Measurements from ENCODE around the gene NKPD1.

NKPD1 gene

DNA sequence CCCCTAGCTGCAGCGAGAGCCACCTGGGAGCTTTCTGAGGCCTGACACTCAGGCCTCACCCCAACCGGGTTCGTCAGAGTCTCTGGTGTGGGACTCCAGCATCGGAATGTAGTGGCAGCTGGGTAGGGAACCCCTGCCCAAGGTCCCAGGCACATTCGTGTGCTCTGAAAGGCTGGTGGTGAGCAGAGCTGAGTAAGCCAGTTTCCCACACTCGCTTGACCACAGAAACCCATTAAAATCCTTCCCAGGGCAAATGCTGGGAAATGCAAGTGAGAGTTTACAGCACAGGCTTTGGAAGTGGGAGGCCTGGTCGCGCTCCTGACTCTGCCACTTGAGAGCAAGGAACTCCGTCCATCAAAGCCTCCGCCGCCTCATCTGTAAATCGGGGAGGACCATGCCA lies 13.0 kb upstream of the NKPD1 start:
- DNase-seq, result no peak

DNA sequence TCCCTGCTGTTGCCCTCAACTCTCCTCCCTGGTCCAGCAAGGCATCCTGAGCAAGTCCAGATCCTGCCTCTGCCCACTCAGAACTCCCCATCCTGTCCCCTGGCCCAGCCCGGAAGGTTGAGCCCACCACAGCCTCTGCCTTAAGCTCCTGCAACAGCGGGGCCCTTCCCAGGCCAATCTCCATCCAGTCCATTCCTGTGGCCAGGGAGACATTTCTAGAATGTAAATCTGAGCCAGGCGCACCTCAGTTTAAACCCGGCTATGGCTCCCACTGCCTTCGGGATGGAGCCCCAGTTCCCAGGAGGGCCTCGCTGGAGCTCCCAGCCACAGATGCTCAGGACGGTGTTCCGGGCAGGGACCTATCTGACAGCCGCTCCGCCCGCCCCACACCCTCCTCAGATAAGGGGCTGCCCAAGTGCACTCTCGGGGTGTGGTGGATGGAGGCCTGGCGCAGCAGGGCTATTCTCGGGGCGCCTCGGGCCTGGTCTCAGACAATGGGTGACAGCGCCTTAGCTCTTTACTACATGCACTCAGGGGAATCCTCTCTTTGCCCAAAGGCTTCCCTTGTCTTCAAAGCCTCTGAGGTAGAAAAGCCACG lies 11.9 kb upstream of the NKPD1 start:
- no peak for DNase-seq

GRCh38 chr19:45172173-45172572 lies 11.4 kb upstream of the NKPD1 start:
- no peak for DNase-seq

DNA sequence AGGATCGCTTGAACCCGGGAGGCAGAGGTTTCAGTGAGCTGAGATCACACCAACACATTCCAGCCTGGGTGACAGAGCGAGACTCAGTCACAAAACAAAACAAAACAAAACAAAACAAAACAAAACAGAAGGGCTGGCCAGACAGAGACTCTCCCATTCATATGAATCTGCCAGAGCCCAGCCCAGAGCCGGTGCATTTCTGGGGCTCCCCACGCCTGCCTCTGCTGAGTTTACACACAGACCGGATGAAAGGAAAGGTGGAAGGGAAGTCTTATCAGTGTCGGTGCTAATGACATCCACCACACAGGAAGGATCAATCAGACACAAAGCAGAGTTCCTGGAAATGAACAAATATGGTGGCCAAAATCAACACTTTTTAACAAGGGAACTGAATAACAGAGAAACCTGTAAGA lies 10.4 kb upstream of the NKPD1 start:
- DNase-seq, result no peak

- no peak for DNase-seq
Observed at GRCh38 chr19:45170146-45171106, 9.6 kb upstream of the NKPD1 start.

DNA sequence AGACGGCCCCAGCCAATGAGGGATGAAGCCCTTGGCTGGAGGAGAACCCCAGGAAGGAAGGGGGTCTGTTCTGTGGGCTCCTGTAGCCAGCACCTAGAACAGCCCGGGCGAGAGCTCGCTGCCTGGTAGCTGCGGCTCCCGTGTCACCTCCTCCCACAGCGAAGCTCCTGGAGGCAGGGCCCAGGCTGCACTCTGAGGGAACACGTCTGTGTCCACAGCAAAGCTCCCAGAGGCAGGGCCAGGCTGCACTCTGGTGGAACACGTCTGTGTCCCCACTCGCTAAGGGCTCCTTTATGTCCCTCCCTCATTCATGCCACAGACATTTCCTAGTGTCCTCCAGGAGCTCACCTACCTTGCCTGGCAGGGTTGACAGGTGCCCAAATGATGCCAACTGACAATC lies 8.8 kb upstream of the NKPD1 start:
- no peak for DNase-seq

DNA sequence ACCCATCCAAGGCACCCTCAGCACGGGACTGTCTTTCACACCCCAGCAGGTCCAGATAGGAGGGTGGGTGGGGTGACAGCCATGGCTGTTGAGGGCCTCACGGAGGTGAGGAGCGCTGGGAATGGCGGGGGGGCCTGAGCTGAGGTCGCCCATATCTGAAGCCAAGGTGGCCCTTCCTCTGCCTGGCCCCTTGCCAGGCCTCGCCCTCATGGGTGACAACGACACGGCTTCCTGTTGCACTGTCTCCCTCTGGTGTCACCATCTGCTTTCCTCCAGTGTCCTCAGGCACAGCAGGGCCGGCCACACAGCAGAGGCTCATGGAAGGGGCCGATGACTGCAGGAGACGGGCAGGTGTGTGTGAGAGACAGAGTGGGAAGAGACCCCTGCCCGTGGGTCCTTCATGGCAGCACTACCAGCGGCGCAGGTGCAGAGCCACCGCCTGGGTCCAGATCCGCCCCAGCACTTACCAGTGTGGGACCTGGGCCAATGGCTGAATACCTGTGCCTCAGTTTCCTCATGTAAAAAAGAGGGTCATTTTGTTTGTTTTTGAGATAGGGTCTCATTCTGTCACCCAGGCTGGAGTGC lies 8.1 kb upstream of the NKPD1 start:
- DNase-seq, result peak; percentile 16

GRCh38 chr19:45166723-45167252 lies 6.0 kb upstream of the NKPD1 start:
- no peak for DNase-seq

- DNase-seq, result no peak
Observed at GRCh38 chr19:45164577-45165335, 4.0 kb upstream of the NKPD1 start.

DNA sequence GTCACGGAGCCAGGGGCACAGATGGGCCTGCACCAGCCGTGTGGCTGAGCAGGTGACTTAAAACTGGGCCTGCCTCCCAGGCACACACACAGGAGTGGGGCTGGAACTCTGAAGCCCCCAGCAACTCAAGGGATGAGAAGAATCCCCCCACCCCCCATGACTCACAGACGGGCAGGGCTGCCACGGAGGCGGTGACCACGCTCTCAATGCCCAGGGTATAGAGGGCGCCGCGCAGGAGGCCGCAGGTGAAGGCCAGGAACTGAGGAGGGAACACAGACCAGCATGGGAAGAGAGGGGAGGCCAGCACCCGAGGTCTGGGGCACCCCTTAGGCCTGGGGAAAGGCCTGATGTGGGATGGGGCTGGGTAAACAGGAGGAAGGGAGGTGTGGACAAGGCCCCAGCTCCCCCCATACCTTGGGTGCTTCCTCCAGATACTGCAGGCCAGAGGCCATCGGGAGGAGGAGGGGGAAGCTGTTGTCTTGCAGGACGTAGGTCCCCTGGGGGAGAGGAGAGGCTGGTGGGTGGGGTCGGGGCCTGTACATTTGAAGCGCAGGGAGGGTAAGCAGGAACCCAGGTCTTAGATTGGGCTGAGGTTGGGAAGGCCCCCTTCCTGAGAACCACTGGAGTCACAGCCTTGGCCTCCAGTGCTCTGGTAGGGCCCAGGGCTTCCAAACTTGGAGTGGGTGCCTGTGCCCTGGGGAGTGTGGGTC lies 3.1 kb upstream of the NKPD1 start:
- peak; percentile 44 for DNase-seq

GRCh38 chr19:45163156-45163555 lies 2.4 kb upstream of the NKPD1 start:
- DNase-seq, result no peak

DNA sequence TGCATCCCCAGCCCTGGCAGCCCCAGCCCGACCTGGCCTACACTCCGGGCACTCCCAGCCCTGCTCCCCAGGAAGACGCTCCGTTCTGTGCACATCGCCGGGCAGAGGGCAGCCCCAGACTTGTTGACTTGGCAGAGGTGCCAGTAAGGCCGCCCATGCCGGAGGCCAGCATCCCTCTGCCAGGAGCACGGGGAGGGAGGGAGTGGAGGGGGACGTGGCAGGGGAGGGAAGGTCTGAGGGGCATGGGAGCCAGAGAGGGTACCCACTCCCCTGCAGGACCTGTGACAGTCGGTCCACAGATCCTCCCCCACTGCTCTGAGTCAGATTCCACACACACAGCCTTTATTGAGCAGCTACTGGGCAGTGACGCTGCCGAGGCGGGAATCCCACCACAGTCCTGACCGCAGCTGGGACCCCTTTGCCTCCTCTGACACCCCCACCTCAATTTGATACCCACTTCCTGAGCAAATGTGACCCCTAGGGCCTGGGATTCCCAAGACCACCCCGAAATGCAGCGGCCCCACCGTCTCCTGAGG lies 1.9 kb upstream of the NKPD1 start:
- DNase-seq, result no peak

DNA sequence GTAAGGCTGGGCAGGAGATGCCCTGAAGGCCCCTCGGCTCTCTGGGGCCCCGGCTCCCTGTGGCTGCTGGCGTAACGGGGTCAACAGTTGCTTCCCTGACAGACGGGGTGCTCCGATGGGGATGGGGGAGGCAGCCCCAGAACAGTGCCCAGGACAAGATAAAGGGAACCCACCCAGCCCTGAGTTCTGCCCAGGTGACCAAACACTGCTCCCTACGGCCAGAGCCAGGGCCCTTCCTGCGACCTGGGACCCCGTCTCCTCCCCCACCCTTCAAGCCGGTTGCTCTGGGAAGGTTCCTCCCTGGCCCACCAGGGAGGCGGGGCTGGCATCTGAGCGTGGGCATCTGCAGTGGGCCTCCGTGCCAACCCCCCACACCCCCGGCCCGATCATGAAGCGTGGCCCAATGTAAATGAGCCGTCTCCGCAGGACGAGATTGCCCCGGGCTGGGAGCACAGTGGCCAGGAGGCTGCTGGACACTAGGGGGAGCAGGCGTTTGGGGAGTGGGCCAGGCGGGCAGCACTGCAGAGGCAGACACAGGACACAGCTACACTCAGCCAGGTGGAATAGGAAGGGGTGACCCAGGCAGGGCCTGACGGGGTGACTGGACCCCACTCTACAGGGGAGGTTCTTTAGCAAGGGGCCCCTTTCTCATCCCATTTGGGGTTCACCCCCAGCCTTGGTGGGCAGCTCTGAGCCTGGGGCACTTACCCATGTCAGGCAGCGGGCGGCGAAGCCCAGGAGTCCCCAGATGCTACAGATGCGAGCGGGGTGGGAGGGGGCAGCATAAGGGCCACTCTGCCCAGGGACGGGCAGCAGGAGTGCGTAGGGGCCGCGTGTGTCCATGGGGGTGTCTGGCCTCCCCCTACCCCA lies 1.2 kb upstream of the NKPD1 start:
- DNase-seq, result no peak

DNA sequence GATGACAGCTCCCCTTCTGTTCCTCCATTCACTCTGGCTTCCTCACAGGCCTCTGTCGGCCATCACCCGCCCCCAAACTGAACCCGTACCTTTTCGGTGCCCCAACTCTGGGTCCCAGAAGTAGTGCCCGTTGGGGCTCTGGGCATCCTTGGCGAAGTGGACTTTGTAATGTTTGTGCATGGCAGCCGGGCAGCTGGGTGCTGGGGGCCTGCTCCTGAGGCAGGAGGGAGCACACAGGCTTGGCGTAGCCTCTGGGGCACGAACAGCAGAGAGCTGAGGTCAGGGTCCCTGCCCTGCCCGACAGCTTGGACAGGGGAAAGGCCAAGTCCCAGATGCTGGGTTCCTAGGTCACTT lies 834 bp downstream of the NKPD1 start:
- no peak for DNase-seq

DNA sequence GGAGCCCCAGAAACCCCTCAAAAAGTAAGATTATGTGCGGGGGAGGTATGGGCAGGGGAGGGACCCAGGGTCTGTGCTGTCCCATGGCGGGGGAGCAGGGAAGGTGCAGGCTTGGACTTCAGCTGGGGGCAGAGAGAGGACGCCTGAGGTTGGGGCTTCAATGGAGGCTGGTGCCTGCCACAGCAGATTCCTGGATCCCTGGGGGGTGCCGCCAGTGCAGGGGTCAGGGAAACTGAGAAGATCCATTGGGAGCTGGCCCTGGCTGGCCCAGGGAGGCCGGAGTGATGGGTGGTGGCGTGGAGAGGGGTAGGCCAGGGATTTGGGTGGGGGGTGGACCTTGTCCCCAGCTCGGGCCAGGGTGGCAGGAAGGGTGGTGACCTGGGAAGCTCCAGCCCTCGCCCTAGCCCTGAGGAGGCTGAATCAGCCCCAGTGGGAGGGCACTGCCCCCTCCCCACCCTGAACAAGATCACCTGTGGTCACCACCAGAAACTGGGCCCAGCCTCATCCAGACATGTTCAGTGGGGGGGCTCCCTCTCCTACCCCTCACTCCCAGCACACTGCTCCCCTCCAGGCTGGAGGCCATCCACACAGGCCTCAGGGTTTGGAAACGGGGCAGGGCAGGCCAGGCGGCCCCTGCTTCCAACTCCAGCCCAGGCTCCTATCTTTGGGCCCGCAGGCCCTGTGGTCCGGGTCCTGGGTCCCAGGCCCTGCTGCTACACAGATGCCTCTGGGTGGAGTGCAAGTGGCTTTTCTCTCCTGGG lies 1.4 kb downstream of the NKPD1 start:
- DNase-seq, result no peak

GRCh38 chr19:45158503-45159209 lies 2.1 kb downstream of the NKPD1 start:
- DNase-seq, result no peak

- no peak for DNase-seq
Observed at GRCh38 chr19:45156751-45157150, 4.0 kb downstream of the NKPD1 start.

GRCh38 chr19:45156011-45156630 lies 4.7 kb downstream of the NKPD1 start:
- no peak for DNase-seq

All from NCI-H2171 (cell line).